Neural cell (in vitro differentiated cells): ENCODE data around the gene FBXL22.

Experiments
- EZH2 ChIP-seq: fragments of 200-600, 300-800 bp; shearing (Covaris generic), sonication (generic); IDR thresholded peaks from 2 replicates; pipeline ENCODE4 v1.6.1; 2014; ENCODE audit warnings: antibody characterized with exemption, low read length, borderline replicate concordance, mild to moderate bottlenecking; ENCODE audit not compliant: insufficient read depth, poor library complexity, severe bottlenecking
- POLR2AphosphoS5 ChIP-seq: IDR thresholded peaks from 2 replicates; pipeline ENCODE4 v1.6.1; 2012
- REST ChIP-seq: IDR thresholded peaks from 2 replicates; pipeline ENCODE4 v1.6.1; 2012; ENCODE audit warnings: borderline replicate concordance
- TAF1 ChIP-seq: IDR thresholded peaks from 2 replicates; pipeline ENCODE4 v1.6.1; 2012; ENCODE audit warnings: low read depth
- TF ChIP-seq, protein P1 (sequence below): fragments of 450-650 bp; IDR thresholded peaks from 2 replicates; pipeline ENCODE4 v1.5.1; 2014; ENCODE audit warnings: antibody characterized with exemption, mild to moderate bottlenecking, moderate library complexity; ENCODE audit not compliant: poor library complexity, severe bottlenecking

GRCh38 chr15:63576441-63576840, 20.7 kb upstream of the FBXL22 start:
- TF ChIP-seq TAF1, result no peak
- TF ChIP-seq POLR2AphosphoS5, result no peak
- TF ChIP-seq, protein P1, sequence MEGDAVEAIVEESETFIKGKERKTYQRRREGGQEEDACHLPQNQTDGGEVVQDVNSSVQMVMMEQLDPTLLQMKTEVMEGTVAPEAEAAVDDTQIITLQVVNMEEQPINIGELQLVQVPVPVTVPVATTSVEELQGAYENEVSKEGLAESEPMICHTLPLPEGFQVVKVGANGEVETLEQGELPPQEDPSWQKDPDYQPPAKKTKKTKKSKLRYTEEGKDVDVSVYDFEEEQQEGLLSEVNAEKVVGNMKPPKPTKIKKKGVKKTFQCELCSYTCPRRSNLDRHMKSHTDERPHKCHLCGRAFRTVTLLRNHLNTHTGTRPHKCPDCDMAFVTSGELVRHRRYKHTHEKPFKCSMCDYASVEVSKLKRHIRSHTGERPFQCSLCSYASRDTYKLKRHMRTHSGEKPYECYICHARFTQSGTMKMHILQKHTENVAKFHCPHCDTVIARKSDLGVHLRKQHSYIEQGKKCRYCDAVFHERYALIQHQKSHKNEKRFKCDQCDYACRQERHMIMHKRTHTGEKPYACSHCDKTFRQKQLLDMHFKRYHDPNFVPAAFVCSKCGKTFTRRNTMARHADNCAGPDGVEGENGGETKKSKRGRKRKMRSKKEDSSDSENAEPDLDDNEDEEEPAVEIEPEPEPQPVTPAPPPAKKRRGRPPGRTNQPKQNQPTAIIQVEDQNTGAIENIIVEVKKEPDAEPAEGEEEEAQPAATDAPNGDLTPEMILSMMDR, result no peak
- no peak for TF ChIP-seq EZH2
- no peak for TF ChIP-seq REST
